AG04449 (cell line): ENCODE data around the gene APC.

Experiments
- CTCF ChIA-PET: fragments of 350-600 bp; formaldehyde crosslinking; extraction: SDS; loops from one replicate; lab custom pipeline; 2021; ENCODE audit warnings: antibody characterized with exemption; lab: Yijun Ruan, JAX
- POLR2A ChIA-PET: fragments of 400-600, 350-600 bp; formaldehyde crosslinking; extraction: SDS; loops from one replicate; lab custom pipeline; 2020; ENCODE audit warnings: antibody characterized with exemption, inconsistent platforms; lab: Yijun Ruan, JAX
- DNase-seq: peaks from one replicate; pipeline ENCODE4 v3.0.0-alpha.2; 2010; ENCODE audit warnings: low read depth, low spot score
- H3K4me3 ChIP-seq: 2 replicates; pipeline ENCODE4 v1.5.1; 2011; ENCODE audit warnings: low read depth, mild to moderate bottlenecking, control low read depth, low read length
- CTCF ChIP-seq: IDR thresholded peaks from one replicate; pipeline ENCODE4 v1.5.1; 2011; ENCODE audit warnings: mild to moderate bottlenecking, moderate library complexity, low read length, control low read depth, inconsistent platforms; ENCODE audit not compliant: insufficient read depth; ENCODE audit errors: missing control alignments

APC gene

GRCh38 chr5:112737070-112737462, 619 bp upstream of the APC start:
- CTCF ChIA-PET = interaction anchor here (0.8 to 3.9 kb wide), 6 partner anchors 9 to 187 kb away, joined by 3 to 25 read pairs (median 4); no protein-coding TSS in a partner anchor
- DNase-seq = no peak
- POLR2A ChIA-PET = interaction anchor here (0.6 to 1.1 kb wide), 2 partner anchors 12 to 52 kb away, joined by 3 to 6 read pairs (median 3); no protein-coding TSS in a partner anchor
- no peak for TF ChIP-seq CTCF
- peak overlapping the region; percentile 84 for H3K4me3 ChIP-seq

GRCh38 chr5:112738191-112738560, 491 bp downstream of the APC start:
- ChIA-PET POLR2A (interaction anchor here (1.0 kb wide), 1 partner anchor 53 kb away, joined by 6 read pairs; no protein-coding TSS in a partner anchor), CTCF (interaction anchor here (1.0 to 3.9 kb wide), 7 partner anchors 9 to 188 kb away, joined by 3 to 25 read pairs (median 3); no protein-coding TSS in a partner anchor)
- H3K4me3 ChIP-seq = peak overlapping the region; percentile 84
- TF ChIP-seq CTCF = no peak
- DNase-seq = no peak

GRCh38 chr5:112742424-112742823, 4.7 kb downstream of the APC start:
- CTCF ChIA-PET = interaction anchor here (1.3 to 2.5 kb wide), 3 partner anchors 15 to 190 kb away, joined by 3 to 19 read pairs (median 9); no protein-coding TSS in a partner anchor

GRCh38 chr5:112743631-112744030, 5.9 kb downstream of the APC start:
- H3K4me3 ChIP-seq = no peak overlapping the region
- DNase-seq = no peak
- no peak for TF ChIP-seq CTCF
- ChIA-PET POLR2A (no interaction called here), CTCF (interaction anchor here (1.3 to 2.5 kb wide), 3 partner anchors 14 to 191 kb away, joined by 3 to 19 read pairs (median 9); no protein-coding TSS in a partner anchor)

More at GRCh38 chr5:112742424-112742823, 4.7 kb downstream of the APC start:
- DNase-seq = no peak
- TF ChIP-seq CTCF = no peak
- POLR2A ChIA-PET = no interaction called here
- H3K4me3 ChIP-seq = no peak overlapping the region

GRCh38 chr5:112752335-112752734, 14.7 kb downstream of the APC start:
- CTCF ChIA-PET = interaction anchor here (0.6 to 1.0 kb wide), 2 partner anchors 200 to 201 kb away, joined by 3 to 4 read pairs; no protein-coding TSS in a partner anchor
- no peak overlapping the region for H3K4me3 ChIP-seq
- TF ChIP-seq CTCF = no peak
- DNase-seq = no peak
- POLR2A ChIA-PET = no interaction called here

GRCh38 chr5:112755703-112756102, 18.0 kb downstream of the APC start:
- no peak for DNase-seq
- POLR2A ChIA-PET = no interaction called here
- CTCF ChIA-PET = interaction anchor here (0.6 to 7.7 kb wide), 4 partner anchors 9 to 581 kb away, joined by 3 to 397 read pairs (median 4); no protein-coding TSS in a partner anchor
- no peak for TF ChIP-seq CTCF
- H3K4me3 ChIP-seq = no peak overlapping the region
